B cell (primary cell): ENCODE measurements around the gene MSH3. TPM values are rescaled to one million over a fixed set of nuclear protein-coding genes. Genes with fewer than 3 reads are reported as not detected.

Source experiments
- ATAC-seq: fragments of 200-7000 bp; cut with Tn5 transposase; one replicate; pipeline ENCODE4 v1.10.0; 2021; ENCODE audit warnings: low read depth, mild to moderate bottlenecking, moderate number of reproducible peaks, moderate library complexity
- CTCF ChIA-PET: fragments of 350-600 bp; sonication (Branson Sonifier 250); formaldehyde crosslinking; loops from one replicate; lab custom pipeline; 2021; ENCODE audit warnings: antibody characterized with exemption, inconsistent platforms; lab: Charles Lee
- POLR2A ChIA-PET: fragments of 350-600 bp; sonication (Branson Sonifier 250); formaldehyde crosslinking; loops from one replicate; lab custom pipeline; 2021; ENCODE audit warnings: antibody characterized with exemption; lab: Charles Lee
- DNase-seq: peaks from one replicate; pipeline ENCODE4 v3.0.0; 2013
- H2AFZ ChIP-seq: 2 replicates; pipeline ENCODE4 v1.6.1; 2012; ENCODE audit warnings: mild to moderate bottlenecking, low read depth, low read length; ENCODE audit not compliant: insufficient read depth, poor library complexity, severe bottlenecking
- H3K27ac ChIP-seq, 2 donors: 1 replicate in 1 of 2; 2 replicates in 1 of 2; pipeline ENCODE4 v1.5.1; 2012 to 2013; ENCODE audit warnings: low read length in 2 of 2, mild to moderate bottlenecking in 2 of 2, moderate library complexity in 1 of 2
- H3K27me3 ChIP-seq, 4 experiments: fragments of 200-600 bp in 1 of 4; sonication (generic) in 1 of 4; replicated peaks in 1 of 4; 1 replicate in 2 of 4; 2 replicates in 2 of 4; pipeline versions ENCODE4 v1.6.1 to v1.7.0; 2013 to 2016; ENCODE audit warnings: low read length in 3 of 4, mild to moderate bottlenecking in 2 of 4, mixed read lengths in 1 of 4, moderate library complexity in 1 of 4; ENCODE audit not compliant: insufficient read depth in 4 of 4, control insufficient read depth in 3 of 4; ENCODE audit errors: control extremely low read depth in 1 of 4
- H3K36me3 ChIP-seq, 2 experiments: replicated peaks in 1 of 2; 1 replicate in 1 of 2; 2 replicates in 1 of 2; pipeline versions ENCODE4 v1.6.1 to v1.7.1; 2013; ENCODE audit warnings: low read length in 1 of 2; ENCODE audit not compliant: insufficient read depth in 2 of 2, control insufficient read depth in 1 of 2; ENCODE audit errors: control extremely low read depth in 1 of 2, extremely low read depth in 1 of 2
- H3K4me1 ChIP-seq, 2 donors: fragments of 200-600 bp in 1 of 2; sonication (generic) in 1 of 2; 1 replicate in 1 of 2; 2 replicates in 1 of 2; pipeline versions ENCODE4 v1.5.1 to v1.6.1; 2013 to 2017; ENCODE audit warnings: low read length in 2 of 2; ENCODE audit not compliant: control insufficient read depth in 2 of 2, insufficient read depth in 2 of 2
- H3K4me2 ChIP-seq: replicated peaks from 2 replicates; pipeline ENCODE3; 2012; ENCODE audit warnings: mild to moderate bottlenecking, low read depth, low read length; ENCODE audit not compliant: poor library complexity, severe bottlenecking
- H3K4me3 ChIP-seq, 5 experiments: fragments of 200-600 bp in 1 of 5; sonication (generic) in 1 of 5; 1 replicate in 3 of 5; 2 replicates in 2 of 5; pipeline versions ENCODE4 v1.5.1 to v1.7.0; 2011 to 2016; ENCODE audit warnings: low read length in 4 of 5, mild to moderate bottlenecking in 4 of 5, low read depth in 2 of 5, control low read depth in 1 of 5, moderate library complexity in 1 of 5; ENCODE audit not compliant: insufficient read depth in 1 of 5; ENCODE audit errors: control extremely low read depth in 1 of 5, extremely low read depth in 1 of 5
- H3K79me2 ChIP-seq: fragments of 200-600 bp; sonication (generic); one replicate; pipeline ENCODE4 v1.6.0; 2016; ENCODE audit warnings: low read length; ENCODE audit not compliant: control insufficient read depth, insufficient read depth
- H3K9ac ChIP-seq: fragments of 200-600 bp; sonication (generic); 2 replicates; pipeline ENCODE4 v1.6.1; 2017; ENCODE audit warnings: mild to moderate bottlenecking, low read length, moderate library complexity
- H3K9me3 ChIP-seq, 3 donors: one replicate each; pipeline versions ENCODE4 v1.6.1 to v1.7.1; 2013; ENCODE audit warnings: low read length in 2 of 3; ENCODE audit not compliant: control insufficient read depth in 2 of 3, insufficient read depth in 1 of 3; ENCODE audit errors: control extremely low read depth in 1 of 3
- H4K20me1 ChIP-seq: 2 replicates; pipeline ENCODE4 v1.6.0; 2012; ENCODE audit warnings: mild to moderate bottlenecking, low read length; ENCODE audit not compliant: insufficient read depth, control insufficient read depth, poor library complexity, severe bottlenecking
- H3K27ac Mint-ChIP-seq: one replicate; pipeline ENCODE4 v1.8.0; 2021; ENCODE audit warnings: mixed read lengths
- H3K27me3 Mint-ChIP-seq: one replicate; pipeline ENCODE4 v1.8.0; 2021; ENCODE audit warnings: mixed read lengths
- H3K4me1 Mint-ChIP-seq: one replicate; pipeline ENCODE4 v1.8.0; 2021; ENCODE audit warnings: mixed read lengths
- H3K4me3 Mint-ChIP-seq: one replicate; pipeline ENCODE4 v1.8.0; 2021; ENCODE audit warnings: mixed read lengths
- H3K9me3 Mint-ChIP-seq: one replicate; pipeline ENCODE4 v1.8.0; 2022; ENCODE audit warnings: mixed read lengths; ENCODE audit not compliant: insufficient read depth
- CTCF ChIP-seq: fragments of 200-600 bp; IDR thresholded peaks from one replicate; pipeline ENCODE4 v1.8.0; 2022; ENCODE audit warnings: antibody characterized with exemption, mild to moderate bottlenecking
- EZH2 ChIP-seq: IDR thresholded peaks from 2 replicates; pipeline ENCODE4 v1.6.1; 2012; ENCODE audit warnings: borderline replicate concordance, low read depth, mild to moderate bottlenecking, moderate library complexity, low read length; ENCODE audit not compliant: insufficient read depth, poor library complexity, severe bottlenecking
- WGBS: methylation state at CpG from one replicate; pipeline ENCODE4 v1.1.5; 2013; ENCODE audit warnings: missing lambda C conversion rate; ENCODE audit not compliant: insufficient coverage; 5-methylcytosine and 5-hydroxymethylcytosine counted together
- intact Hi-C: fragments of 100-400 bp; cut with micrococcal nuclease; formaldehyde crosslinking; loops from one replicate; pipeline ENCODE4 v1.10.0; 2022
- polyA plus RNA-seq: library from polyadenylated mRNA; depleted of rRNA; stranded (reverse); fragments of >200 nt; gene quantifications from 2 replicates; pipeline ENCODE4 v1.2.3, GENCODE V29; 2012
- total RNA-seq, 2 donors: library from RNA; stranded (reverse); fragments of 120-200 nt in 1 of 2; gene quantifications; 1 replicate in 1 of 2; 2 replicates in 1 of 2; pipeline versions ENCODE4 v1.2.3 to v1.2.4, GENCODE V29; 2013 to 2022

MSH3 gene
- total and polyA plus RNA-seq, 2 donors (not counting 1 experiment from before 2014, with no cell fraction given): 3.5 to 26.3 TPM

- Histone ChIP-seq H3K9ac (no peak overlapping the region), H3K4me2 (no peak overlapping the region), H3K36me3 (peaks cover 0 to 8% of the 10 kb centered on the region in 2 experiments), H3K9me3 (no peaks in the 10 kb centered on the region), H4K20me1 (no peaks in the 10 kb centered on the region), H2AFZ (no peak overlapping the region), H3K79me2 (no peaks in the 10 kb centered on the region), H3K4me3 (no peak overlapping the region), H3K4me1 (no peaks in the 10 kb centered on the region), H3K27ac (no peak overlapping the region), H3K27me3 (no peaks in the 10 kb centered on the region)
- WGBS: 94% methylated on average over 3 of the region's 8 CpGs
- ChIA-PET CTCF (no interaction called here), POLR2A (no interaction called here)
- Mint-ChIP-seq H3K27me3 (no peaks in the 10 kb centered on the region), H3K27ac (no peak overlapping the region), H3K4me3 (no peak overlapping the region), H3K9me3 (no peaks in the 10 kb centered on the region), H3K4me1 (no peaks in the 10 kb centered on the region)
- intact Hi-C loops: no loop called here
- TF ChIP-seq EZH2: no peak
- no peak for TF ChIP-seq CTCF
- DNase-seq (no peak), ATAC-seq (no peak)
Measured at GRCh38 chr5:80780761-80781285, 126.4 kb downstream of the MSH3 start.

- Histone ChIP-seq H3K27me3 (no peaks in the 10 kb centered on the region), H3K9ac (no peak overlapping the region), H3K79me2 (no peaks in the 10 kb centered on the region), H3K9me3 (no peaks in the 10 kb centered on the region), H2AFZ (no peak overlapping the region), H3K4me1 (no peaks in the 10 kb centered on the region), H3K36me3 (peaks cover 0 to 8% of the 10 kb centered on the region in 2 experiments), H3K27ac (no peak overlapping the region), H3K4me3 (no peak overlapping the region), H4K20me1 (no peaks in the 10 kb centered on the region), H3K4me2 (no peak overlapping the region)
- Mint-ChIP-seq H3K9me3 (no peaks in the 10 kb centered on the region), H3K27ac (no peak overlapping the region), H3K4me1 (no peaks in the 10 kb centered on the region), H3K4me3 (no peak overlapping the region), H3K27me3 (no peaks in the 10 kb centered on the region)
- POLR2A ChIA-PET: no interaction called here
- no peak for TF ChIP-seq CTCF
- no peak for TF ChIP-seq EZH2
- no peak for ATAC-seq
- no CpG with 5 or more reads among the region's 1 CpG for WGBS
- intact Hi-C loops: no loop called here
- no peak for DNase-seq
- CTCF ChIA-PET: no interaction called here
Measured at GRCh38 chr5:80781356-80781755, 126.9 kb downstream of the MSH3 start.
